Epithelial cell of esophagus (primary cell): ENCODE data around the gene COX4I1.

Experiments used
- DNase-seq: peaks from one replicate; pipeline ENCODE4 v3.0.0; 2010; ENCODE audit warnings: low read depth
- H3K4me3 ChIP-seq: 2 replicates; pipeline ENCODE4 v1.5.1; 2011; ENCODE audit warnings: mild to moderate bottlenecking, low read length, control low read depth
- TF ChIP-seq, protein P1 (sequence below): IDR thresholded peaks from 2 replicates; pipeline ENCODE4 v1.5.1; 2011; ENCODE audit warnings: low read depth, mild to moderate bottlenecking, low read length, control low read depth, inconsistent platforms; ENCODE audit not compliant: insufficient read depth; ENCODE audit errors: missing control alignments

The COX4I1 gene

DNA sequence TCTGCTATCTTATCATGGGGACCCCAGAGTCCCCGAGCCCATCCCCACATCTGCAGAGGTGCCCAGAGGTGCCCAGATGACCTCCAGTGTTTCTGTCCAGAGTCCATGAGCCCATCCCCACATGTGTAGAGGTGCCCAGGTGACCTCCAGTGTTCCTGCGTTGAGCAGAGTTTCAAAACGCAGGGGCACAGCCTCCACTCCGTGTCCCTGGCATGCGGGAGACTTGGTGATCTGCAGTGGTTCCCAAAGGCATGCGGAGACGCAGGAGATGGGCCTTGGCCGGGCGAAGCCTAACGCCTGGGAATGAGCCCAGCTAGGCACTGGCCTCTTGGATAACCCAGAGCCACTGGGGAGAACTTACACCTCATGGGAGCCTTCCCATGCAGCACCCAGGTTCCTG lies 41.3 kb downstream of the COX4I1 start:
- no peak overlapping the region for H3K4me3 ChIP-seq
- TF ChIP-seq, protein P1, sequence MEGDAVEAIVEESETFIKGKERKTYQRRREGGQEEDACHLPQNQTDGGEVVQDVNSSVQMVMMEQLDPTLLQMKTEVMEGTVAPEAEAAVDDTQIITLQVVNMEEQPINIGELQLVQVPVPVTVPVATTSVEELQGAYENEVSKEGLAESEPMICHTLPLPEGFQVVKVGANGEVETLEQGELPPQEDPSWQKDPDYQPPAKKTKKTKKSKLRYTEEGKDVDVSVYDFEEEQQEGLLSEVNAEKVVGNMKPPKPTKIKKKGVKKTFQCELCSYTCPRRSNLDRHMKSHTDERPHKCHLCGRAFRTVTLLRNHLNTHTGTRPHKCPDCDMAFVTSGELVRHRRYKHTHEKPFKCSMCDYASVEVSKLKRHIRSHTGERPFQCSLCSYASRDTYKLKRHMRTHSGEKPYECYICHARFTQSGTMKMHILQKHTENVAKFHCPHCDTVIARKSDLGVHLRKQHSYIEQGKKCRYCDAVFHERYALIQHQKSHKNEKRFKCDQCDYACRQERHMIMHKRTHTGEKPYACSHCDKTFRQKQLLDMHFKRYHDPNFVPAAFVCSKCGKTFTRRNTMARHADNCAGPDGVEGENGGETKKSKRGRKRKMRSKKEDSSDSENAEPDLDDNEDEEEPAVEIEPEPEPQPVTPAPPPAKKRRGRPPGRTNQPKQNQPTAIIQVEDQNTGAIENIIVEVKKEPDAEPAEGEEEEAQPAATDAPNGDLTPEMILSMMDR = no peak
- no peak for DNase-seq

DNA sequence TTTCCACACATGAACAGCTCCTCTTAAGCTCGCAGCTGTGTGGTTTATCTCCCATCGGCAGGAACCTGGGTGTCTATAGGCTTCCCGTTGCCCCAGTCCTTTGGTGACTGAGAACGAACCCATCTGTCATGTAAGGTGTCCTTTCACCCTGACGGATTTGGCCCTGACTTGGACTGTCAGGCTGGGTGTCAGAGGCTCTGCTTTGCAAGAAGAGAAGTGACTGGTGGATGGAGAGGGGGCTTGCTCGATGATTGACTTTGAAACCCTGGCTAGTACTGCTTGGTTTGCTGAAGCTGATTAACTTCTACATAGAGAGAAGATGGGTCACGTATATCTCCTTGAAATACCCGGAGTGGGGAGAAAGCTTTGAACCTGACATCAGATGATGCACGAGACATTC lies 42.9 kb downstream of the COX4I1 start:
- TF ChIP-seq, protein P1 = no peak
- DNase-seq = no peak
- H3K4me3 ChIP-seq = no peak overlapping the region

GRCh38 chr16:85842848-85843247 lies 43.4 kb downstream of the COX4I1 start:
- H3K4me3 ChIP-seq = no peak overlapping the region
- DNase-seq = no peak
- TF ChIP-seq, protein P1 = no peak

- DNase-seq = no peak
- TF ChIP-seq, protein P1 = no peak
- H3K4me3 ChIP-seq = no peak overlapping the region
Observed at GRCh38 chr16:85843471-85844168, 44.1 kb downstream of the COX4I1 start.

- TF ChIP-seq, protein P1 = no peak
- no peak overlapping the region for H3K4me3 ChIP-seq
- no peak for DNase-seq
Observed at GRCh38 chr16:85844169-85844481, 44.6 kb downstream of the COX4I1 start.

GRCh38 chr16:85844786-85845185 lies 45.3 kb downstream of the COX4I1 start:
- no peak overlapping the region for H3K4me3 ChIP-seq
- TF ChIP-seq, protein P1 = no peak
- DNase-seq = no peak

- no peak overlapping the region for H3K4me3 ChIP-seq
- DNase-seq = no peak
- TF ChIP-seq, protein P1 = no peak
Observed at GRCh38 chr16:85845266-85845665, 45.8 kb downstream of the COX4I1 start.
